Activated CD4-positive, alpha-beta T cell treated with anti-CD3 and anti-CD28 coated beads, Interleukin-2, amount 50 U/mL, for 24 hours (primary cell): ENCODE data around the gene KREMEN2.
"Not testable (repeated sequence)": the region's sequence is repeated elsewhere in the genome, so short reads cannot be mapped to it uniquely, and the experiment has no call there.

Experiments used
- DNase-seq, 2 donors: peaks; one replicate each; pipeline ENCODE4 v3.0.0-alpha.2; 2020; ENCODE audit warnings: low read depth in 1 of 2, low spot score in 1 of 2

KREMEN2 gene

GRCh38 chr16:2939968-2940367, 24.1 kb upstream of the KREMEN2 start:
- no peak for DNase-seq

- DNase-seq: no peak
Measured at GRCh38 chr16:2942045-2942444, 22.0 kb upstream of the KREMEN2 start.

DNA sequence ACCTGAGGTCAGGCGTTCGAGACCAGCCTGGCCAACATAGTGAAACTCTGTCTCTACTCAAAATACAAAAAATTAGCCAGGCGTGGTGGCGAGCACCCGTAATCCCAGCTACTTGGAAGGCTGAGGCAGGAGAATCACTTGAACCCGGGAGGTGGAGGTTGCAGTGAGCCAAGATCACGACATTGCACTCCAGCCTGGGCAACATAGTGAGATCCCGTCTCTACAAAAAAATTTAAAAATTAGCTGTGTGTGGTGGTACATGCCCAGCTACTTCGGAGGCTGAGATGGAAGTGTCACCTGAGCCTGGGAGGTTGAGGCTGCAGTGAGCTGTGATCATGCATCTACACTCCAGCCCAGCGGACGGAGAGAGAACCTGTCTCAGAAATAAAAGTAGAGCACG, 20.4 kb upstream of the KREMEN2 start:
- DNase-seq: not testable (repeated sequence)

DNA sequence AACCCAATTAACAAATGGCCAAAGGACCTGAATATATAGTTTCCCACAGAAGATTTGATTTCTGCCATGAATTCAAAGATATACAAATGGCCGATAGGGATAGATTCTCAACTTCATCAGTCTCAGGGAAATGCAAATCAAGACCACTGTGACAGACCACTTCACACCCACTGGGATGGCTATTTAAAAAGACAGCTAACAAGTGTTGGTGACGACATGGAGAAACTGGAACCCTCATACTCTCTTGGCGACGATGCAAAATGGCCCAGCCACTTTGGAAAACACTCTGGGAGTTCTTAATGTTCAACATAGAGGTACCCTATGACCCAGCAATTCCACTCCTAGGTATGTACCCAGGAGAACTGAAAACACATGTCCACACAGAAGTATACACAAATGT, 17.4 kb upstream of the KREMEN2 start:
- no peak for DNase-seq

GRCh38 chr16:2948807-2949704, 15.0 kb upstream of the KREMEN2 start:
- DNase-seq: no peak

DNA sequence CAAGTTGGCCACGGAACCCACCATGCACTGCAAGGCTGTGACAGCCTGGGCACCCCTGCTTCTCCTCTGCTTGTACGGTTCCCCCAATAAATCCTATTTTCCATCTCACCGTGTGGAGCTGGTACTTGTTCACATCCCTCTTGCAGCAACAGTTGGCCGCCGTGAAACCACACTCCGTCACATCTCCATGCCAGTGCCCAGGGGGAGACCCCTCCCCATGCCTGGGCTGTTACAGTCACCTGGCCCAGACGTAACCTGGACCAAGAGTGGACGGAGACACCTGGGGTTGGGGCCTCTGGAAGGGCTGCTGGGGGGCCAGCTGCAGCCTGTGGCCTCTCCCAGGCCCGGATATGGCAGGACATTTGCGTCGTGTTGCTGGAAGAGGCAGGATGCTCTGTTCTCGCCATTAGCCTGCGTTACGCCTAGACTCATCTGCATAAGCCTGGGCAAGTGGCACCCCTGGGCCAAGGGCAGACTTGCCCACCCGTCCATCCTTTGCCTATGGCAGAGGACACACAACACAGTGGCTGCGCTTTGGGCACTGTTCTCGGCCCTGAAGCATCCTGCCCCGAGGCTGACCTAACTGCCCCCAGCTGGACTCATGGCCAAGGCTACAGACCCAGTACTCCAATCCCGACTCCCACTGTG, 14.2 kb upstream of the KREMEN2 start:
- DNase-seq: no peak

GRCh38 chr16:2950353-2950724, 13.7 kb upstream of the KREMEN2 start:
- DNase-seq: no peak

GRCh38 chr16:2950773-2951172, 13.3 kb upstream of the KREMEN2 start:
- no peak for DNase-seq

- DNase-seq: no peak
Measured at GRCh38 chr16:2952679-2953078, 11.4 kb upstream of the KREMEN2 start.

DNA sequence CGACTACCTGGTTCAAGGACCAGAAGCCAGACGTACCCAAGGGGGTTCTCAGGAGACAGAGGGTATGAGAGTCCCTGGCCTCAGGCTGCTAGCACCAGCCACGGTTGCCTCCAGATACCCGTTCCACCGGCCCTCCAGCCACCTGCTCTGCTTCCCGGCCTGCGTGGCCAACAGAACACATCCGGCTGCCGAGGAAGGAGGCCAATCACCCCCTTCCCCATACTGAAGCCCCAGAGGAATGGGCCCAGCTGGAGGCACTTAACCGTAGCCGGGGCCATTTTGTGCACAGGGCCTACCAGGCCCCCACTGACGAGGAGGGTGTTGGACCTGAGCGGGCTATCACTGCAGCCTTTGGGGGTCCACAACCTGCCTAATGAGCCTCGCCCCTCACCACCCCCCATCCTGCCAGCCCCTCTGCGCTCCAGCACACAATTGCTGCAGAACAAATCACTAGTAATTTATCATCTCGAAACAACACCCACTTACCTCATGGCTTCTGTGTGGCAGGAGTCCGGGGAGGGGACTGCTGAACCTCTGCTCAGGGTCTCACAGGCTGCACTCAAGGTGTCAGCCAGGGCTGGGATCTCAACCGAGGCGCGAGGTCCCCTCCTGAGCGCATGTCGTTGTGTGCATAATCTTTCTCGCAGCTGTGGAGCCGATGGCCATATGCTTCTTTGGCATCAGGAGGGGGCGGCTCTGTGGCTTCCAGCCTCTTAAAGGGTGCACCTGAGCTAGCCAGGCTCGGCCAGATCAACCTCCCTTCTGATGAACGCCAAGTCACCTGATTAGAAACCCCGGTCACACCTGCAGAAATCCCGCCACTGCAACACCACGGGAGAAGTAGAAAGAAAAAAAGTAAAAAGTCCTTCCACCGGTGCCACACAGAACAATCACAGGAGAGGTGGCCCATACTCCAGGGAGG, 10.1 kb upstream of the KREMEN2 start:
- DNase-seq: no peak

DNA sequence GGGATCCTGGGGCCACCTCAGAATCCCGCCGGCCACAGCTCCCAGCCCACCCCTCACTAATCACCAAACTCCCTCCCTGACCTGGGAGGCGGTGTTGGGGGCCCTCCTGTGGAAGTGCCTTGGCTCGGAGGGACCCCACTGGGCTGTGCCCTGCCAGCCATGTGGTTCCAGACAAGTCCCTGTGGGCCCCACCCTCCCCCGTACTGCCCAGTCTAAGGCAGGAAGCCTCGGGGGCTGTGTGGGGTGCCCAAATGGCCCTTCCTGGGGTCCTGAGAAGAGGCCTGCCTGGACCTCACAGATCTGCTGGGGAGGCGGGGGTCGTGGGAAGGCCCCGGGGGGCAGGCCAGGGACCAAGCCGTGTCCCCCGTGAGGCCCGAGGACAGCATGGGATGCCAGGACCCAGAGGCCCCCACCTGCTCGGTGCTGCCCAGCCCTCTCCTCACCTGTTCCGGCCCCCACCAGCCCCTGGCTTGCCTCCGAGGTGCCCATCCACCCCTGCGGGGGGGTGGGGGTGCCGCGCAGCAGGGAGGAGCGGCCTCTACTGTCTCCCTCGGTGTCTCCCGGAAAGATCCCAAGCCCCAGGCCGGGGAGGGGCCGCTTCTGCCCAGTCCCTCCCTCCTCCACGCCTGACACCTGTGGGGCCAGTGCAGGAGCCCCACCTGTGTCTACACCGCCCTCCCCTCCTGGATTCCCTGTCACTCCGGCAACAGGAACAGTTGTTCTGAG, 9.3 kb upstream of the KREMEN2 start:
- DNase-seq: no peak

GRCh38 chr16:2955438-2955778, 8.7 kb upstream of the KREMEN2 start:
- no peak for DNase-seq

GRCh38 chr16:2955779-2956578, 8.1 kb upstream of the KREMEN2 start:
- no peak for DNase-seq

DNA sequence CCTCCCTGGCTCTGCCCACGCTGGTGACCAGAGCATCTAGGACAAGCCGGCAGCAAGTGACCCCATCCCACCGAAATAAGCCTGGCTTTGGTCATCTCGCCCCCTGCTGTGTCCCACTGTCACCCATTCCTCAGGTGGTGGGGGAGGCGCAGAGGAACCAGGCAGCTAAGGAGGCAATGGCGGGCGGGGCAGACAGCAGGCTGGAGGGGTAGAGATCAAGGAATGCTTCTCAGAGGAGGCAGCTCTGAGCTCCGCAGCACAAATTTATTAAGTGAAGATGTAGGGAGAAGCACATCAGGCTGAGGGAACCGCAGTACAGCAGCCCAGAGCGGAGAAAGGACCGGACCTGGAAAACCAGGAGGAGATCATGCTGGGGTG, 7.5 kb upstream of the KREMEN2 start:
- no peak for DNase-seq

GRCh38 chr16:2959206-2959605, 4.9 kb upstream of the KREMEN2 start:
- no peak for DNase-seq

GRCh38 chr16:2960183-2961010, 3.7 kb upstream of the KREMEN2 start:
- no peak for DNase-seq

DNA sequence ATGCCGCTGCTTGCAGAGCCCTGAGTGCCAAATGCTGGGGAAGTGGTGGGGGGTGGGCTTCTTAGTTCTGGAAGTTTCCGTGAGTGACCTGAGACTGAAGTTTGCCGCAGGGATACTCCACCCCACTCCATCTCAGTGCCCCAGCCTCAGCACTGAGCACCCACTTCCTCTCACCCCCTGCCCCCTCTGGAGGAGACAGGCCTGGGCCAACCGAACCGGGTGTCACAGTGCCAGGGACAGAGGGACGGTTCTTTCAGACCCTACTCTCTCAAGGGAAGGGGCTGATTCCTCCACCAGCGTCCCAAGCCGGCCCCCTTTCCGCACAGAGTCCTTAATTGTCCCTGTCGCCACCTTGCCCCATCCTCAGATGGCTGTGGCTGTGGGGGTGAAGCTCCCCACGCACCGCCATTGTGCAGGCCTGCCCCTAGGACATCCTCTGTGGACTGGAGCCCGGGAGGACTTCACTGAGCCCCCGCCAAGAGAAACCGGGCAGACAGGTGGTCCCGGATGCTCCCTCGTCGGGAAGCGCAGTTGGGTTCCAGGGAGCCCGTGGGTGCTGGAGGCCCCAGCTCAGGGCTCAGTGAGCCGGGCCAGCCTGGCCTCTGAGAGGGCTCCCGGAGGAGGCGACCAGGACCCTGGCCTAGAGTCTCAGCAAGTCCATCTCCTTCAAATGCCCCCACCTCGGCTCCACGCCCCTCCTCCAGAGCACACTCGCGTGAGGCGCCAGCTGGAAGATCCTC, 1.6 kb upstream of the KREMEN2 start:
- DNase-seq: no peak

GRCh38 chr16:2963074-2963722, 877 bp upstream of the KREMEN2 start:
- DNase-seq: no peak
